Stomach (tissue), 19 donors: ENCODE data around the gene TRAPPC10. TPM values are rescaled to one million over a fixed set of nuclear protein-coding genes. Genes with fewer than 3 reads are reported as not detected.
A peak's percentile ranks its signal among the peaks of the same experiment; 100 is the strongest.

Experiments
- DNase-seq, 2 donors: peaks; one replicate each; pipeline versions ENCODE4 v3.0.0 to v3.0.0-alpha.2; 2013 to 2019
- H3K27ac ChIP-seq, 5 donors: fragments of 200-600 bp in 4 of 5; sonication (generic) in 4 of 5; one replicate each; pipeline ENCODE4 v1.5.1; 2013 to 2019; ENCODE audit warnings: mild to moderate bottlenecking in 1 of 5, moderate library complexity in 1 of 5
- H3K27me3 ChIP-seq, 3 donors: fragments of 200-600 bp; sonication (generic); one replicate each; pipeline ENCODE4 v1.5.1; 2017 to 2019; ENCODE audit warnings: mixed run types in 1 of 3
- H3K36me3 ChIP-seq, 4 donors: fragments of 200-600 bp; sonication (generic); 1 replicate in 3 of 4; 2 replicates in 1 of 4; pipeline ENCODE4 v1.5.1; 2016 to 2019
- H3K4me1 ChIP-seq, 4 donors: fragments of 200-600 bp; sonication (generic); one replicate each; pipeline ENCODE4 v1.5.1; 2016 to 2019
- H3K4me3 ChIP-seq, 4 donors: fragments of 200-600 bp; sonication (generic) in 3 of 4; one replicate each; pipeline ENCODE4 v1.5.1; 2016 to 2019; ENCODE audit warnings: mild to moderate bottlenecking in 1 of 4
- H3K9me3 ChIP-seq, 4 donors: fragments of 200-600 bp; sonication (generic); one replicate each; pipeline ENCODE4 v1.5.1; 2016 to 2019
- CTCF ChIP-seq, 7 experiments: fragments of 450-650 bp in 4 of 7; fragments of 200-600 bp in 3 of 7; sonication (generic) in 3 of 7; IDR thresholded peaks; one replicate each; pipeline ENCODE4 v1.5.1; 2016 to 2019; ENCODE audit warnings: antibody characterized with exemption in 7 of 7, control low read depth in 2 of 7, mild to moderate bottlenecking in 1 of 7
- EP300 ChIP-seq: sonication (generic); formaldehyde crosslinking; IDR thresholded peaks from one replicate; pipeline ENCODE4 v1.6.1; 2017; ENCODE audit warnings: antibody characterized with exemption
- POLR2A ChIP-seq, 4 donors: fragments of 450-650 bp; IDR thresholded peaks; one replicate each; pipeline ENCODE4 v1.6.1; 2016; ENCODE audit warnings: antibody characterized with exemption in 4 of 4, control low read depth in 2 of 4, mild to moderate bottlenecking in 1 of 4, moderate library complexity in 1 of 4
- POLR2AphosphoS5 ChIP-seq, 3 donors: sonication (generic); formaldehyde crosslinking; IDR thresholded peaks; one replicate each; pipeline ENCODE4 v1.6.1; 2016; ENCODE audit warnings: antibody characterized with exemption in 3 of 3
- WGBS, 5 donors: extraction: QIAGEN DNeasy Blood & Tissue Kit in 3 of 5; methylation state at CpG; one replicate each; pipeline versions ENCODE4 v1.1.5 to v1.1.7; 2013 to 2018; 5-methylcytosine and 5-hydroxymethylcytosine counted together
- intact Hi-C: fragments of 100-400 bp; cut with DNase I; formaldehyde crosslinking; loops from one replicate; pipeline ENCODE4 v1.15.1; 2023; ENCODE audit warnings: low total_unique reads
- long read RNA-seq, 10 donors: transcript quantifications; one replicate each; lab custom pipeline, GENCODE V29; 2026
- polyA plus RNA-seq, 3 donors: library from polyadenylated mRNA; stranded (reverse); fragments of 200-250 nt; gene quantifications; one replicate each; pipeline ENCODE4 v1.2.3, GENCODE V29; 2013
- total RNA-seq, 5 donors: library from RNA; depleted of rRNA; stranded (reverse); fragments of >200 nt; gene quantifications; one replicate each; pipeline versions ENCODE4 v1.1.0 to v1.2.3, GENCODE V29; 2014 to 2016
- donor health status: healthy with polysubstance abuse.
- donor health status: Bipolar disorder and iron deficiency.
- donor health status: healthy.

The TRAPPC10 gene
- total RNA-seq (10 to 100 TPM; 14.6 to 88.1 (median 46.9) TPM), polyA plus RNA-seq (1 to 10 TPM; 3.7 to 7.3 (median 6.0) TPM)
- long read RNA-seq, donor 1, full-length matches to known transcripts = 1 of 1 reads
- long read RNA-seq, donor 1, partial matches to known transcripts = 0 of 1 reads
- long read RNA-seq, donor 1, other reads (novel, unspliced or antisense) = 0 of 1 reads
- long read RNA-seq, donor 2, partial matches to known transcripts = 0 of 1 reads
- long read RNA-seq, donor 2, other reads (novel, unspliced or antisense) = 0 of 1 reads
- long read RNA-seq, donor 3 = 0 reads
- long read RNA-seq, donor 4 = 0 reads
- long read RNA-seq, donor 5, partial matches to known transcripts = 0 of 1 reads
- long read RNA-seq, donor 5, other reads (novel, unspliced or antisense) = 0 of 1 reads
- long read RNA-seq, donor 6, full-length matches to known transcripts = 2 of 2 reads
- long read RNA-seq, donor 6, partial matches to known transcripts = 0 of 2 reads
- long read RNA-seq, donor 6, other reads (novel, unspliced or antisense) = 0 of 2 reads
- long read RNA-seq, donor 7, partial matches to known transcripts = 0 of 2 reads
- long read RNA-seq, donor 7, other reads (novel, unspliced or antisense) = 0 of 2 reads
- long read RNA-seq, donor 8, partial matches to known transcripts = 0 of 1 reads
- long read RNA-seq, donor 8, other reads (novel, unspliced or antisense) = 0 of 1 reads
- long read RNA-seq, donor 9, partial matches to known transcripts = 0 of 1 reads
- long read RNA-seq, donor 9, other reads (novel, unspliced or antisense) = 0 of 1 reads
- long read RNA-seq, donor 10 = 0 reads

- DNase-seq = peak; percentile 87 to 97
- intact Hi-C loops = no loop called here
These were observed at the start of gene TRAPPC10 for GRCh38 chr21:44011579-44012473. TSS of gene TRAPPC10 (plus strand) at chr21:44012309. CDS start at chr21:44012494, 185 bp downstream.

GRCh38 chr21:43965911-43966585, 46.1 kb upstream of the TRAPPC10 start:
- Histone ChIP-seq H3K27me3 (no peaks in the 10 kb centered on the region), H3K36me3 (peaks cover 35 to 85% (median 76%) of the 10 kb centered on the region in 4 donors), H3K9me3 (no peaks in the 10 kb centered on the region), H3K4me1 (no peaks in the 10 kb centered on the region), H3K4me3 (no peak overlapping the region), H3K27ac (no peak overlapping the region)
- WGBS, 5 donors = 86 to 90% (median 88%) methylated on average over 14 to 17 of the region's 17 CpGs
- DNase-seq = no peak
- intact Hi-C loops = no loop called here
- TF ChIP-seq POLR2A (IDR thresholded peaks at IDR 0.05) (no peak), POLR2AphosphoS5 (IDR thresholded peaks at IDR 0.05) (no peak)

More at GRCh38 chr21:44011579-44012473, at the start of gene TRAPPC10:
- Histone ChIP-seq H3K9me3 (no peaks in the 10 kb centered on the region), H3K4me1 (peaks cover 9 to 50% (median 44%) of the 10 kb centered on the region in 4 donors), H3K27me3 (no peaks in the 10 kb centered on the region), H3K36me3 (no peaks in the 10 kb centered on the region), H3K27ac (peak within 1 kb of the TSS; percentile 94 to 98 (median 96)), H3K4me3 (peak within 1 kb of the TSS; percentile 88 to 97 (median 93))
- TF ChIP-seq CTCF (IDR thresholded peaks at IDR 0.05) = no peak
- TF ChIP-seq POLR2AphosphoS5 (IDR thresholded peaks at IDR 0.05) = peak; percentile 93 to 98 (median 95)
- WGBS, 5 donors = 0 to 1% (median 0%) methylated on average over 36 to 107 of the region's 107 CpGs

- 86 to 97% (median 91%) methylated on average over 5 to 18 of the region's 18 CpGs for WGBS, 5 donors
- Histone ChIP-seq H3K9me3 (no peaks in the 10 kb centered on the region), H3K27ac (no peak overlapping the region), H3K27me3 (no peaks in the 10 kb centered on the region), H3K36me3 (peaks cover 45 to 89% (median 77%) of the 10 kb centered on the region in 4 donors), H3K4me3 (no peak overlapping the region), H3K4me1 (peaks cover 0 to under 1% (median under 1%) of the 10 kb centered on the region in 4 donors)
- DNase-seq = no peak
- TF ChIP-seq CTCF (IDR thresholded peaks at IDR 0.05) = no peak
- no peak for TF ChIP-seq POLR2AphosphoS5 (IDR thresholded peaks at IDR 0.05)
- no peak for TF ChIP-seq POLR2A (IDR thresholded peaks at IDR 0.05)
- TF ChIP-seq EP300 = no peak
- intact Hi-C loops = no loop called here
These were observed 45.1 kb upstream of the TRAPPC10 start for GRCh38 chr21:43966946-43967512.

GRCh38 chr21:43967981-43968380, 44.1 kb upstream of the TRAPPC10 start:
- peaks cover 45 to 89% (median 77%) of the 10 kb centered on the region in 4 donors for H3K36me3 ChIP-seq
- H3K9me3 ChIP-seq = no peaks in the 10 kb centered on the region
- no peak overlapping the region for H3K27ac ChIP-seq
- peaks cover 8 to 10% (median 8%) of the 10 kb centered on the region in 4 donors for H3K4me1 ChIP-seq
- WGBS, 5 donors = 89 to 95% (median 95%) methylated on average over 7 to 15 of the region's 15 CpGs
- TF ChIP-seq EP300 = no peak
- no peak for TF ChIP-seq POLR2AphosphoS5 (IDR thresholded peaks at IDR 0.05)
- TF ChIP-seq POLR2A (IDR thresholded peaks at IDR 0.05) = no peak
- TF ChIP-seq CTCF (IDR thresholded peaks at IDR 0.05) = no peak
- intact Hi-C loops = no loop called here
- DNase-seq = no peak
- no peak overlapping the region for H3K4me3 ChIP-seq
- no peaks in the 10 kb centered on the region for H3K27me3 ChIP-seq
